OCI-LY7 (cell line): ENCODE measurements around the gene CD44. TPM values are rescaled to one million over a fixed set of nuclear protein-coding genes. Genes with fewer than 3 reads are reported as not detected.

Source experiments
- BruUV-seq: library from RNA; stranded (reverse); fragments of 400-500 nt; replicated peaks from 2 replicates; lab custom pipeline; 2021; lab: Mats Ljungman, UMichigan
- CTCF ChIA-PET: fragments of 300-600 bp; sonication (Branson Sonifier 250); formaldehyde crosslinking; loops from one replicate; lab custom pipeline; 2022; ENCODE audit warnings: antibody characterized with exemption; ENCODE audit not compliant: unreplicated experiment; lab: Charles Lee
- POLR2A ChIA-PET: fragments of 300-600 bp; sonication (Branson Sonifier 250); formaldehyde crosslinking; loops from one replicate; lab custom pipeline; 2022; ENCODE audit warnings: antibody characterized with exemption; lab: Charles Lee
- DNase-seq: peaks from one replicate; pipeline ENCODE4 v3.0.0-alpha.2; 2015; ENCODE audit warnings: low spot score
- H2AFZ ChIP-seq: fragments of 200-600 bp; sonication (generic), shearing (Covaris generic); 2 replicates; pipeline ENCODE4 v1.6.1; 2014; ENCODE audit warnings: mild to moderate bottlenecking, antibody characterized with exemption, low read length, moderate library complexity
- H3K27ac ChIP-seq: fragments of 200-600 bp; sonication (generic); 2 replicates; pipeline ENCODE4 v1.5.1; 2014; ENCODE audit warnings: mixed run types, low read depth, mild to moderate bottlenecking, moderate library complexity, low read length, inconsistent platforms; ENCODE audit not compliant: poor library complexity, severe bottlenecking
- H3K36me3 ChIP-seq: fragments of 200-600 bp; sonication (generic); 2 replicates; pipeline ENCODE4 v1.6.1; 2014; ENCODE audit warnings: mild to moderate bottlenecking, antibody characterized with exemption, low read length, moderate library complexity, mixed read lengths; ENCODE audit not compliant: insufficient read depth
- H3K4me1 ChIP-seq: fragments of 200-600 bp; sonication (generic); 2 replicates; pipeline ENCODE4 v1.5.1; 2014; ENCODE audit warnings: mild to moderate bottlenecking, low read length; ENCODE audit not compliant: insufficient read depth, poor library complexity, severe bottlenecking
- H3K4me2 ChIP-seq: fragments of 200-600 bp; sonication (generic); 2 replicates; pipeline ENCODE4 v1.6.1; 2014; ENCODE audit warnings: mild to moderate bottlenecking, low read length
- H3K4me3 ChIP-seq: fragments of 200-600 bp; sonication (generic); 2 replicates; pipeline ENCODE4 v1.5.1; 2014; ENCODE audit warnings: mild to moderate bottlenecking, low read depth, low read length; ENCODE audit not compliant: poor library complexity, severe bottlenecking
- H3K79me2 ChIP-seq: fragments of 200-600 bp; sonication (generic); 2 replicates; pipeline ENCODE4 v1.6.1; 2016; ENCODE audit warnings: low read depth, mild to moderate bottlenecking, low read length, moderate library complexity, mixed read lengths; ENCODE audit not compliant: insufficient read depth
- H3K9me2 ChIP-seq: fragments of 200-600 bp; sonication (generic); 2 replicates; pipeline ENCODE4 v1.6.1; 2016; ENCODE audit warnings: mild to moderate bottlenecking, low read length, mixed read lengths; ENCODE audit not compliant: insufficient read depth
- H3K9me3 ChIP-seq: fragments of 200-600 bp; sonication (generic); 2 replicates; pipeline ENCODE4 v1.6.1; 2014; ENCODE audit warnings: mild to moderate bottlenecking, mixed run types, low read length, mixed read lengths
- H4K20me1 ChIP-seq: fragments of 200-600 bp; sonication (generic); 2 replicates; pipeline ENCODE4 v1.6.1; 2014; ENCODE audit warnings: mild to moderate bottlenecking, antibody characterized with exemption, low read length, moderate library complexity, mixed read lengths; ENCODE audit not compliant: insufficient read depth
- EZH2phosphoT487 ChIP-seq: fragments of 200-600 bp; sonication (generic); IDR thresholded peaks from 2 replicates; pipeline ENCODE4 v1.6.1; 2018; ENCODE audit warnings: low read depth, borderline replicate concordance, mild to moderate bottlenecking, mixed run types, antibody characterized with exemption, low read length, moderate library complexity, mixed read lengths
- intact Hi-C: fragments of 100-400 bp; cut with micrococcal nuclease; formaldehyde crosslinking; loops from one replicate; pipeline ENCODE4 v1.10.0; 2022; ENCODE audit not compliant: unreplicated experiment
- total RNA-seq, 2 experiments: library from RNA; depleted of rRNA in 1 of 2; stranded (reverse); fragments of >200 nt in 1 of 2; shearing (Covaris generic) in 1 of 2; gene quantifications; 2 replicates each; pipeline ENCODE4 v1.2.3, GENCODE V29; 2014 to 2022
- TF ChIP-seq, protein P1 (sequence below): fragments of 200-600 bp; sonication (generic); conservative IDR thresholded peaks from 2 replicates; pipeline ENCODE4 v1.5.1; 2014; ENCODE audit warnings: mild to moderate bottlenecking, antibody characterized with exemption, low read length, moderate library complexity, mixed read lengths

The CD44 gene
- total RNA-seq, 2 experiments from 2014 or later, result 0.55 TPM; not detected in 1

DNA sequence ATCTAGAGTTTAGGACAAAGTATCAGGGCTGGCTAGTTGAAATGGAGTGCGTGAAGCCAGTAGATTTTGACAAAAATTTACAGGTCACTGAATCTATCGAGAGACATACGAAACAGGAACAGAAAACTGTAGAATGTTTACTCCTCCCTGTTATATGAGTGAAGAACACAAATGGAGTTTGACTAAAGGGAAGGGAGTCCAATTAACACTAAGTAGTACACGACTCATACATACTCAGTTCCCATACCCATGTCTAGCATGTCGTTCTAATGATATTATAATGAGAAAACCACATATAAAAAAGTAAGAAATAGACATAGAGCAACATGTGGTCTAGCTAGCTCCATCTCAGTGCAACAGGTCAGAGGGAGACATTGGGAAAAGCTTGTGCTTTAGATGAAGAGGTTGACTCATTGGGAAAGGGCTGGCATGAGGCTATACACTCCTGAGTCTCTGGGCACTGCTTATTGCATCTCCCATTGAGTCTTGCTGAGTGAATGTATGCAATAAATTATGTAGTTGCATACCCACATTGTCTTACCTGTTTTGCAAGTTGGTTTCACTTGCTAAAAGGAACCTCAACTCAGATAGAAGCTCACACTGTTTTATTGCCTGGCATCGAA, 43.5 kb downstream of the CD44 start:
- CTCF ChIA-PET, result interaction anchor here (1.3 kb wide), 1 partner anchor 15 kb away, joined by 7 read pairs; no protein-coding TSS in a partner anchor
- no peak overlapping the region for H3K4me3 ChIP-seq
- BruUV-seq, result no TSS peak
- H3K9me3 ChIP-seq, result no peaks in the 10 kb centered on the region
- peak; percentile 38 for DNase-seq
- TF ChIP-seq, protein P1, sequence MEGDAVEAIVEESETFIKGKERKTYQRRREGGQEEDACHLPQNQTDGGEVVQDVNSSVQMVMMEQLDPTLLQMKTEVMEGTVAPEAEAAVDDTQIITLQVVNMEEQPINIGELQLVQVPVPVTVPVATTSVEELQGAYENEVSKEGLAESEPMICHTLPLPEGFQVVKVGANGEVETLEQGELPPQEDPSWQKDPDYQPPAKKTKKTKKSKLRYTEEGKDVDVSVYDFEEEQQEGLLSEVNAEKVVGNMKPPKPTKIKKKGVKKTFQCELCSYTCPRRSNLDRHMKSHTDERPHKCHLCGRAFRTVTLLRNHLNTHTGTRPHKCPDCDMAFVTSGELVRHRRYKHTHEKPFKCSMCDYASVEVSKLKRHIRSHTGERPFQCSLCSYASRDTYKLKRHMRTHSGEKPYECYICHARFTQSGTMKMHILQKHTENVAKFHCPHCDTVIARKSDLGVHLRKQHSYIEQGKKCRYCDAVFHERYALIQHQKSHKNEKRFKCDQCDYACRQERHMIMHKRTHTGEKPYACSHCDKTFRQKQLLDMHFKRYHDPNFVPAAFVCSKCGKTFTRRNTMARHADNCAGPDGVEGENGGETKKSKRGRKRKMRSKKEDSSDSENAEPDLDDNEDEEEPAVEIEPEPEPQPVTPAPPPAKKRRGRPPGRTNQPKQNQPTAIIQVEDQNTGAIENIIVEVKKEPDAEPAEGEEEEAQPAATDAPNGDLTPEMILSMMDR, result no peak
- TF ChIP-seq EZH2phosphoT487, result no peak
- H3K79me2 ChIP-seq, result no peaks in the 10 kb centered on the region
- no peaks in the 10 kb centered on the region for H3K36me3 ChIP-seq
- no peaks in the 10 kb centered on the region for H3K9me2 ChIP-seq
- POLR2A ChIA-PET, result interaction anchor here (0.5 to 3.3 kb wide), 8 partner anchors 10 to 921 kb away, joined by 3 to 13 read pairs (median 5); no protein-coding TSS in a partner anchor
- H3K27ac ChIP-seq, result no peak overlapping the region
- H3K4me1 ChIP-seq, result peaks cover 15% of the 10 kb centered on the region
- intact Hi-C loops, result loop anchor here (5.0 kb wide), 1 partner anchor 120 kb away; no protein-coding TSS in a partner anchor
- peak overlapping the region; percentile 77 for H2AFZ ChIP-seq
- peak overlapping the region; percentile 55 for H3K4me2 ChIP-seq
- no peaks in the 10 kb centered on the region for H4K20me1 ChIP-seq

DNA sequence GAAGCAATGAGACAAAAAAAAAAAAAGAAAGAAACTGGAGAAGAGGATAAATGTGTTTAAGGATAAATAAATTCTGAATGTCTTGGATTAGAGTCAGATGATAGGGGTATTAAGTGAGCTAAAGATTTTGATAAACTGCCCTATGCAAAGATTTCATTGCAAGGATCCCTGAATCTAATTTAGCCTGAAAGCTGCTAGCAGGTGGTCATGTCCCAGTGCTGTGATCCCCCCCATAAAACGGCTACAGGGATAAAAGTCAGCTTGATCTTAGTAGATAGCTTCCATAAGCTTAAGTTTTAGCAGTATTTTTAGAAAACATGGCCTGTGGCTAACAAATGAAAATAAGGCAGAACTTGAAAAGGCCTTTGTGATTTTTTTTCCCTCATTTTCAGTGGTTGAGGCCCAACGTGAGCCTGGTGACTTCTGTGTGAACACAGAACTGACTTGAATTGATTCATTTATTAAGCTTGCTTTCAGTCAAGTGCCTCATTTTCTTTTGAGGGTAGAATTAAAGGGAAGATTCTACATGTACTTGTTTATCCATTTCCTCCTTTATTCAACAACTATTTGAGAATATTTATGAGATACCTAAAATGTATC, 44.5 kb downstream of the CD44 start:
- no peaks in the 10 kb centered on the region for H3K9me3 ChIP-seq
- intact Hi-C loops, result loop anchor here (5.0 kb wide), 1 partner anchor 121 kb away; no protein-coding TSS in a partner anchor
- no TSS peak for BruUV-seq

More for the DNA sequence above, 44.5 kb downstream of the CD44 start:
- peaks cover 15% of the 10 kb centered on the region for H3K4me1 ChIP-seq
- H3K9me2 ChIP-seq, result no peaks in the 10 kb centered on the region
- no peaks in the 10 kb centered on the region for H3K36me3 ChIP-seq
- no peak overlapping the region for H3K4me2 ChIP-seq
- POLR2A ChIA-PET, result interaction anchor here (0.5 to 3.3 kb wide), 15 partner anchors 9 to 548 kb away, joined by 3 to 13 read pairs (median 3); no protein-coding TSS in a partner anchor
- H3K27ac ChIP-seq, result no peak overlapping the region
- H3K79me2 ChIP-seq, result no peaks in the 10 kb centered on the region
- H2AFZ ChIP-seq, result peak overlapping the region; percentile 77; the same call in 1 of the 2 replicates
- H3K4me3 ChIP-seq, result no peak overlapping the region
- no peaks in the 10 kb centered on the region for H4K20me1 ChIP-seq
- no peak for TF ChIP-seq EZH2phosphoT487
- TF ChIP-seq, protein P1, result no peak
- CTCF ChIA-PET, result interaction anchor here (1.3 kb wide), 1 partner anchor 16 kb away, joined by 7 read pairs; no protein-coding TSS in a partner anchor
- DNase-seq, result no peak
